Naive B cell (primary cell): Measurements from ENCODE around the gene RBM20. TPM values are rescaled to one million over a fixed set of nuclear protein-coding genes. Genes with fewer than 3 reads are reported as not detected.
"Not testable (repeated sequence)": the region's sequence is repeated elsewhere in the genome, so short reads cannot be mapped to it uniquely, and the experiment has no call there.

Source experiments
- ATAC-seq, 2 donors: fragments of 150-1000 bp; cut with Tn5 transposase; 2 replicates each; pipeline ENCODE4 v1.10.0; 2021; ENCODE audit warnings: low read depth in 2 of 2, mild to moderate bottlenecking in 2 of 2, moderate library complexity in 2 of 2
- DNase-seq: peaks from one replicate; pipeline ENCODE4 v3.0.0; 2022
- H3K27ac Mint-ChIP-seq, 6 donors: one replicate each; pipeline ENCODE4 v1.8.0; 2020 to 2022; ENCODE audit warnings: mild to moderate bottlenecking in 6 of 6, mixed read lengths in 6 of 6, moderate library complexity in 5 of 6, inconsistent platforms in 2 of 6
- H3K27me3 Mint-ChIP-seq, 3 donors: one replicate each; pipeline ENCODE4 v1.8.0; 2021 to 2022; ENCODE audit warnings: mixed read lengths in 3 of 3, mild to moderate bottlenecking in 1 of 3
- H3K36me3 Mint-ChIP-seq, 2 donors: one replicate each; pipeline ENCODE4 v1.8.0; 2020 to 2022; ENCODE audit warnings: mixed read lengths in 2 of 2, inconsistent platforms in 1 of 2, mild to moderate bottlenecking in 1 of 2
- H3K4me1 Mint-ChIP-seq, 3 donors: one replicate each; pipeline ENCODE4 v1.8.0; 2020 to 2022; ENCODE audit warnings: mixed read lengths in 3 of 3, inconsistent platforms in 1 of 3, mild to moderate bottlenecking in 1 of 3, moderate library complexity in 1 of 3
- H3K4me3 Mint-ChIP-seq, 8 donors: one replicate each; pipeline ENCODE4 v1.8.0; 2020 to 2022; ENCODE audit warnings: mild to moderate bottlenecking in 8 of 8, mixed read lengths in 8 of 8, moderate library complexity in 8 of 8, inconsistent platforms in 2 of 8
- H3K9me3 Mint-ChIP-seq, 7 donors: one replicate each; pipeline ENCODE4 v1.8.0; 2020 to 2022; ENCODE audit warnings: mixed read lengths in 7 of 7, mild to moderate bottlenecking in 5 of 7, inconsistent platforms in 2 of 7, moderate library complexity in 1 of 7
- polyA plus RNA-seq, 6 donors: library from polyadenylated mRNA; unstranded; fragments of 300-500 nt; fragmentation: Illumina TruSeq; gene quantifications; one replicate each; pipeline ENCODE4 v1.2.3, GENCODE V29; 2021; ENCODE audit warnings: low read depth in 6 of 6

RBM20 gene
- polyA plus RNA-seq, 6 donors from 2014 or later = 0.05 TPM; not detected in 5

DNA sequence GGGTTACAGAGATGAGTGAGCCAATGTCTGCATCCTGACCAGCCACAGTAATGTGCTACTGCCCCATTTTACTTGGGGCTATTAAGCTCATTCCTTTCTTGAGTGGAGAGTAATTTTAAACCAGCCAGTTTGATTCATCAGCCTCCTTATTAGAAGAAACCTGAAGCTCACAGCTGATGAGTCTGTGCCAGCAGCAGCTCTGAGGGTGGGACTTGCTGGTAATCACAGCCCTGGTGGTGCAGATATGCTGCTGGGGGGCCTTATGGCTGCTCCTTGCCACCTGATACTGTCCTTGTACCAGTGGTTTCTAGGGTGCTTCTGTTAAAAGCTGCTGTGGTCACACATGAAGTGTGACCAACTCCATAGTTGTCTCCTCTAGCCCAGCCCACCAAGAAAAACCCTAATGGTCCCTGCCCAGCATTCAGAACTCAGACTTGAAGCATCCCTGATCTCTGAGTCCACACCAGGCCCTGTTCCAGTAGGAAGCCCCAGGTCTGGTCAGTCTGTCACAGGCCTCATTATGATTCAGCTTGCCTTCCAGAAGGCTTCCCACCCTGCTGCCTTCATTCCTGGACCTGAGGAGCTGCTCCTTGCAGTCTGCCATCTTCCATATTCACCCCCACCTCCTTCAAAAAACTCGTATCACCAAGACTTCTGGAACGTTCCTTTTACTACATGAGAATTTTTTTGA lies 28.9 kb upstream of the RBM20 start:
- Mint-ChIP-seq H3K36me3 (no peaks in the 10 kb centered on the region), H3K4me3 (no peak overlapping the region), H3K27me3 (no peaks in the 10 kb centered on the region), H3K27ac (peak overlapping the region in 3 of 6 donors; percentile 7 to 35 (median 25)), H3K4me1 (peaks cover 0 to 16% (median 9%) of the 10 kb centered on the region in 3 donors), H3K9me3 (no peaks in the 10 kb centered on the region)
- DNase-seq (no peak), ATAC-seq (no peak)

GRCh38 chr10:110616493-110617033 lies 27.6 kb upstream of the RBM20 start:
- no peak overlapping the region for H3K27ac Mint-ChIP-seq
- H3K36me3 Mint-ChIP-seq = no peaks in the 10 kb centered on the region
- peaks cover 0 to 16% (median 9%) of the 10 kb centered on the region in 3 donors for H3K4me1 Mint-ChIP-seq
- DNase-seq (no peak), ATAC-seq (no peak)
- H3K27me3 Mint-ChIP-seq = no peaks in the 10 kb centered on the region
- peaks cover 0 to 5% (median 4%) of the 10 kb centered on the region in 7 donors for H3K9me3 Mint-ChIP-seq
- H3K4me3 Mint-ChIP-seq = no peak overlapping the region

GRCh38 chr10:110617425-110618229 lies 26.5 kb upstream of the RBM20 start:
- peaks cover 0 to 13% (median 9%) of the 10 kb centered on the region in 3 donors for H3K4me1 Mint-ChIP-seq
- DNase-seq (no peak), ATAC-seq (no peak)
- peaks cover 0 to 13% (median 7%) of the 10 kb centered on the region in 7 donors for H3K9me3 Mint-ChIP-seq
- H3K4me3 Mint-ChIP-seq = no peak overlapping the region
- peak overlapping the region in 1 of 6 donors; percentile 74 for H3K27ac Mint-ChIP-seq
- H3K36me3 Mint-ChIP-seq = no peaks in the 10 kb centered on the region
- H3K27me3 Mint-ChIP-seq = no peaks in the 10 kb centered on the region

- Mint-ChIP-seq H3K9me3 (peaks cover 0 to 13% (median 7%) of the 10 kb centered on the region in 7 donors), H3K4me3 (no peak overlapping the region), H3K27ac (peak overlapping the region in 1 of 6 donors; percentile 17), H3K27me3 (peaks cover 0 to under 1% (median 0%) of the 10 kb centered on the region in 3 donors), H3K36me3 (no peaks in the 10 kb centered on the region), H3K4me1 (peaks cover 0 to 9% (median 8%) of the 10 kb centered on the region in 3 donors)
- no peak for ATAC-seq
- no peak for DNase-seq
Measured at GRCh38 chr10:110618230-110618610, 25.9 kb upstream of the RBM20 start.

DNA sequence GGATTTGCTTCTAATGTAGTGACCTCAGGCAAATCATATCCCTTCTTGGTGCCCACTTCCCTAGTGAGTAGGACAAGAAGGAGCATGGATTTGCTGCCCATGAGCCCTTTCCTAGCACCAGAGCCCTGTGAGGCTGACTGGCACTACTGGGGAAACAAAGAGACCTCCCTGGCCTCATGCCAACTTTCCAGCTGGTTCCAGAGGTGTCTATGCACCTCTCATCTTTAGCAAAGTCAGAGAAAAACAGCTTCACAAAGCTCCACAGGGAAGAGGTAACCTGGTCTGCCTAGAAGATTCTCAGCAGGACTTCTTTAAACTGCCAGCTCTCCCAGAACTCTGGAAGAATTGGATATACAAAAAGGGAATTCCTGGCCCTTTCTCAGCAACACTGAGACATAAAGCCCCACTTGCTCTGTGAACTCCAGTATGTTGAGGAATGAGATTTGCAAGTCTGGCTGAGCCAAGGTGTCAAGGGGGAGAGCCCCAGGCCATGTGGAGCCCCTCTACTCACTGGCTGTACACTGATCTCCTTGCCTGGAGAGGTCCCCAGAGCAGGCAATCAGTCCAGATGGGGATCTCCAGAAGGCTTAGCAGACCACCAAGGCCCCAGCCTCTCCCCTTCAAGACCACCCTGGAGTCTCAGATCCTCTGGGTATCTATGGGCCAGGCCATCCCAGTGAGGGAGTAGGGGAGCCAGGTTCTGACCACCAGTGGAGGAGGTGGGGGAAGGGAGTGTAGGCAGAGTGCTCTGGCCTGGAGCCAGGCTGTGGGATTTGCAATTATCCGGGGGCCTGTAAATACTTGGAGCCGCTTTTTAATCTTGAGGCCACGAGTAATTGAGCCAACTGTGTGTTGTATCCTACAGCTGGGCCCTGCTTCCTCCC lies 24.4 kb upstream of the RBM20 start:
- no peak overlapping the region for H3K4me3 Mint-ChIP-seq
- no peak for ATAC-seq
- peaks cover 0 to 9% (median 8%) of the 10 kb centered on the region in 3 donors for H3K27me3 Mint-ChIP-seq
- no peak for DNase-seq
- H3K9me3 Mint-ChIP-seq = peaks cover 0 to 13% (median 8%) of the 10 kb centered on the region in 7 donors
- no peaks in the 10 kb centered on the region for H3K4me1 Mint-ChIP-seq
- no peak overlapping the region for H3K27ac Mint-ChIP-seq
- H3K36me3 Mint-ChIP-seq = peaks cover 0 to 4% of the 10 kb centered on the region in 2 donors

- Mint-ChIP-seq H3K36me3 (peaks cover 0 to 4% of the 10 kb centered on the region in 2 donors), H3K9me3 (peaks cover 0 to 13% (median 8%) of the 10 kb centered on the region in 7 donors), H3K27me3 (peaks cover 2 to 12% (median 11%) of the 10 kb centered on the region in 3 donors), H3K4me3 (no peak overlapping the region), H3K27ac (no peak overlapping the region), H3K4me1 (no peaks in the 10 kb centered on the region)
- DNase-seq = no peak
- ATAC-seq = no peak
Measured at GRCh38 chr10:110620398-110620719, 23.8 kb upstream of the RBM20 start.

- Mint-ChIP-seq H3K27me3 (peaks cover 9 to 28% (median 19%) of the 10 kb centered on the region in 3 donors), H3K9me3 (peaks cover 3 to 15% (median 8%) of the 10 kb centered on the region in 7 donors)
- H3K4me3 Mint-ChIP-seq, ATAC-seq, H3K4me1 Mint-ChIP-seq, DNase-seq, H3K27ac Mint-ChIP-seq, H3K36me3 Mint-ChIP-seq: not testable (repeated sequence)
Measured at GRCh38 chr10:110623316-110623715, 20.8 kb upstream of the RBM20 start.

DNA sequence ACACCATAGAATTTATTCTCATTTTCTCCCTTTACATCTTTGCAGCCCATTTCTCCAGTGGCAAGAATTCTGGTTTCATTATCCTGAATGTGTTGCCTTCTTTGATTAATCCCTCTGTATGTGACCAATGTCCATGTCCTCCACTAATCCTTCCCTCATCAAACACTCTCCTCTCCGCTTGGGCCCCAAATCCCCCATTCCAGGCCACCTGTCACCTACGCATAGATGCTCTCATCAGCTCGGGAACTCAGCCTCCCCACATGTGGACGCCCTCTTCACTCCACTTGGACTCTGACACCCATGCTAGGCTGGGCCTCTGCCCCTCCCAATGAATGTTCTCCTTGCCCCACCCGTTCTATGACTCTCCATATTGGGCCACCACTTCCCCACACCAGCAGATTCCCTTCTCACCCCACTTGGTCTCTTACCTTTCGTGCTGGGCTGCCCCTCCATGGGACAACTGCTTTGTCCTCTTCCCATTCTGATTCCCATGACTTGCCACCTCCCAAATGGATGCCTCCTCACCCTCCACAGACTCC lies 18.7 kb upstream of the RBM20 start:
- peak overlapping the region in 2 of 8 donors; percentile 16 to 18 for H3K4me3 Mint-ChIP-seq
- H3K4me1 Mint-ChIP-seq = no peaks in the 10 kb centered on the region
- ATAC-seq (no peak), DNase-seq (no peak)
- peaks cover 9 to 49% (median 39%) of the 10 kb centered on the region in 3 donors for H3K27me3 Mint-ChIP-seq
- peaks cover 4 to 15% of the 10 kb centered on the region in 2 donors for H3K36me3 Mint-ChIP-seq
- peaks cover 3 to 17% (median 8%) of the 10 kb centered on the region in 7 donors for H3K9me3 Mint-ChIP-seq
- H3K27ac Mint-ChIP-seq = peak overlapping the region in 1 of 6 donors; percentile 66

DNA sequence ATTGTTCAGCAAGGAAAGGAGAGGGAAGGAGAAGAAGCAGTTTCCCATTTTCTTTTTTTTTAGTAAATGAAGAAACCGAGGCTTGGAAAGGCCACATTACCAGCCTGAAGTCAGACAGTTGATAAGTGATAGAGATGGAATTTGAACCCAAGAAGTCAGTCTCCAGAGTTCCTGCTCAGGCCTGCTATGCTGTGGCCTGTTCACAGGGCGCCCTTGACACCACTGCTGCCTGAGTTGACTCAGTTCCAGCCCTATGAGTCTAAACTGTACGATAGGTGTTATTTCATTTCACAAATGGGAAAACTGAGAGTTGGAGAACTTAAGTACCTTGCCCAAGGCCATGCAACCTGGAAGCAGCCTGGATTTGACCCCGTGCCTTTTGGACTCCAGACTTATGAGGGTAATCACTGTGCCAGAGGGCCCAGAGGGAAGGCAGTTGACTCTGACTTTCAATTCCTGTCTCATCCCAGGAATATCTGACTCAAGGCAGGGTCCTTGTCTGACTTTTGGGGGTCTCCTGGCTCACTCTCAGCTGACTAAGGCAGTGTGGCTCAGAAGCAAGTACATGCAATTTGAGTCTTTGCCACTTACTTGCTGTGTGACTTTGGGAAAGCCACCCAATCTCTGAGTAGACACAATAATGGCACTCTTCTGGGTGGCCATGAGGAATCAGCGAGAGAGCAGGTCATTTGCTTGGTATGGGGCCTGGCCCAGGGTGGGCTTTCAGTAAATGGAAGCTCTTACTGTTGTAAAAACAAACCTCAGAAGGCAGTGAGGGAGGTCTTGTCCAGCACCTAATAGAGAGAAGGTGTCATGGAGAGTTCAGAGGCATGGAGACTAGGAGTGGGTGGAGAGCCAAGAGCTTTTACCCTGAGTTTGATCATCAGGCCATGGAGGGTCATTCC lies 17.9 kb upstream of the RBM20 start:
- Mint-ChIP-seq H3K4me3 (no peak overlapping the region), H3K36me3 (peaks cover 4 to 15% of the 10 kb centered on the region in 2 donors), H3K27me3 (peaks cover 9 to 50% (median 39%) of the 10 kb centered on the region in 3 donors), H3K4me1 (no peaks in the 10 kb centered on the region), H3K27ac (no peak overlapping the region), H3K9me3 (peaks cover 3 to 16% (median 8%) of the 10 kb centered on the region in 7 donors)
- DNase-seq = no peak
- ATAC-seq = no peak

GRCh38 chr10:110628161-110628560 lies 16.0 kb upstream of the RBM20 start:
- no peak for DNase-seq
- peaks cover 4 to 15% of the 10 kb centered on the region in 2 donors for H3K36me3 Mint-ChIP-seq
- H3K27ac Mint-ChIP-seq = no peak overlapping the region
- peaks cover 0 to 7% (median 3%) of the 10 kb centered on the region in 7 donors for H3K9me3 Mint-ChIP-seq
- H3K4me3 Mint-ChIP-seq = no peak overlapping the region
- peaks cover 9 to 50% (median 39%) of the 10 kb centered on the region in 3 donors for H3K27me3 Mint-ChIP-seq
- no peak for ATAC-seq
- H3K4me1 Mint-ChIP-seq = no peaks in the 10 kb centered on the region

GRCh38 chr10:110629680-110630191 lies 14.4 kb upstream of the RBM20 start:
- no peak for ATAC-seq
- Mint-ChIP-seq H3K4me3 (no peak overlapping the region), H3K36me3 (peaks cover 0 to 15% of the 10 kb centered on the region in 2 donors), H3K4me1 (no peaks in the 10 kb centered on the region), H3K27me3 (peaks cover 16 to 42% (median 31%) of the 10 kb centered on the region in 3 donors), H3K27ac (no peak overlapping the region), H3K9me3 (peaks cover 0 to 5% (median 0%) of the 10 kb centered on the region in 7 donors)
- no peak for DNase-seq

- DNase-seq = no peak
- no peaks in the 10 kb centered on the region for H3K4me1 Mint-ChIP-seq
- H3K9me3 Mint-ChIP-seq = peaks cover 0 to 5% (median 0%) of the 10 kb centered on the region in 7 donors
- no peak for ATAC-seq
- no peak overlapping the region for H3K27ac Mint-ChIP-seq
- peaks cover 0 to 15% of the 10 kb centered on the region in 2 donors for H3K36me3 Mint-ChIP-seq
- H3K4me3 Mint-ChIP-seq = peak overlapping the region in 1 of 8 donors; percentile 48
- H3K27me3 Mint-ChIP-seq = peaks cover 22 to 43% (median 28%) of the 10 kb centered on the region in 3 donors
Measured at GRCh38 chr10:110631934-110632333, 12.2 kb upstream of the RBM20 start.
